ENCODE measurements around the gene CAPZB. TPM values are rescaled to one million over a fixed set of nuclear protein-coding genes. Genes with fewer than 3 reads are reported as not detected.

CAPZB gene
- total RNA-seq, 2 donors from 2014 or later, result 336 to 373 TPM

GRCh38 chr1:19326748-19327065 lies 158.6 kb downstream of the CAPZB start:
- H3K9me3 Mint-ChIP-seq, result no peaks in the 10 kb centered on the region
- peaks cover 1% of the 10 kb centered on the region in 2 donors for H3K36me3 Mint-ChIP-seq (ENCODE audit: insufficient read depth in 2 of 2)
- ATAC-seq (replicated peaks in 1 of 2) (no peak), DNase-seq (no peak)
- H3K27me3 Mint-ChIP-seq (ENCODE audit: low read depth), result no peaks in the 10 kb centered on the region
- no peaks in the 10 kb centered on the region for H3K4me1 Mint-ChIP-seq (ENCODE audit: low read depth)
- no peak overlapping the region for H3K27ac Mint-ChIP-seq
- no peak overlapping the region for H3K4me3 Mint-ChIP-seq

- Mint-ChIP-seq H3K36me3 (ENCODE audit: insufficient read depth in 2 of 2) (peaks cover 1% of the 10 kb centered on the region in 2 donors), H3K9me3 (no peaks in the 10 kb centered on the region), H3K4me1 (ENCODE audit: low read depth) (no peaks in the 10 kb centered on the region), H3K4me3 (no peak overlapping the region), H3K27ac (no peak overlapping the region), H3K27me3 (ENCODE audit: low read depth) (no peaks in the 10 kb centered on the region)
- DNase-seq (no peak), ATAC-seq (replicated peaks in 1 of 2) (no peak)
Measured at GRCh38 chr1:19325958-19326747, 159.2 kb downstream of the CAPZB start.

- Mint-ChIP-seq H3K27ac (no peak overlapping the region), H3K9me3 (no peaks in the 10 kb centered on the region), H3K4me3 (no peak overlapping the region)
Measured at GRCh38 chr1:19325368-19325957, 159.9 kb downstream of the CAPZB start.

GRCh38 chr1:19324665-19324990 lies 160.7 kb downstream of the CAPZB start:
- Mint-ChIP-seq H3K27me3 (ENCODE audit: low read depth) (no peaks in the 10 kb centered on the region), H3K4me1 (ENCODE audit: low read depth) (no peaks in the 10 kb centered on the region), H3K36me3 (ENCODE audit: insufficient read depth in 2 of 2) (peaks cover 1% of the 10 kb centered on the region in 2 donors), H3K9me3 (no peaks in the 10 kb centered on the region), H3K4me3 (no peak overlapping the region), H3K27ac (no peak overlapping the region)
- ATAC-seq (replicated peaks in 1 of 2), result no peak
- DNase-seq, result no peak

More at GRCh38 chr1:19325368-19325957, 159.9 kb downstream of the CAPZB start:
- DNase-seq (no peak), ATAC-seq (replicated peaks in 1 of 2) (no peak)
- H3K27me3 Mint-ChIP-seq (ENCODE audit: low read depth), result no peaks in the 10 kb centered on the region
- H3K36me3 Mint-ChIP-seq (ENCODE audit: insufficient read depth in 2 of 2), result peaks cover 1% of the 10 kb centered on the region in 2 donors
- no peaks in the 10 kb centered on the region for H3K4me1 Mint-ChIP-seq (ENCODE audit: low read depth)

GRCh38 chr1:19323987-19324664 lies 161.2 kb downstream of the CAPZB start:
- Mint-ChIP-seq H3K4me1 (ENCODE audit: low read depth) (no peaks in the 10 kb centered on the region), H3K27ac (peak overlapping the region; percentile 38), H3K27me3 (ENCODE audit: low read depth) (no peaks in the 10 kb centered on the region), H3K36me3 (ENCODE audit: insufficient read depth in 2 of 2) (peaks cover 1% of the 10 kb centered on the region in 2 donors), H3K4me3 (no peak overlapping the region), H3K9me3 (no peaks in the 10 kb centered on the region)
- ATAC-seq (replicated peaks in 1 of 2) (no peak), DNase-seq (no peak)

GRCh38 chr1:19322481-19322880 lies 162.9 kb downstream of the CAPZB start:
- H3K27ac Mint-ChIP-seq, result peak overlapping the region; percentile 74

GRCh38 chr1:19321071-19321470 lies 164.3 kb downstream of the CAPZB start:
- Mint-ChIP-seq H3K4me3 (no peak overlapping the region), H3K4me1 (ENCODE audit: low read depth) (peaks cover 8% of the 10 kb centered on the region), H3K9me3 (no peaks in the 10 kb centered on the region), H3K27ac (peak overlapping the region; percentile 89), H3K27me3 (ENCODE audit: low read depth) (no peaks in the 10 kb centered on the region), H3K36me3 (ENCODE audit: insufficient read depth in 2 of 2) (peaks cover 1 to 3% of the 10 kb centered on the region in 2 donors)
- ATAC-seq (replicated peaks in 1 of 2), result no peak
- DNase-seq, result no peak

More at GRCh38 chr1:19322481-19322880, 162.9 kb downstream of the CAPZB start:
- no peaks in the 10 kb centered on the region for H3K27me3 Mint-ChIP-seq (ENCODE audit: low read depth)
- no peak overlapping the region for H3K4me3 Mint-ChIP-seq
- DNase-seq (no peak), ATAC-seq (replicated peaks in 1 of 2) (no peak)
- peaks cover 1 to 3% of the 10 kb centered on the region in 2 donors for H3K36me3 Mint-ChIP-seq (ENCODE audit: insufficient read depth in 2 of 2)
- H3K4me1 Mint-ChIP-seq (ENCODE audit: low read depth), result no peaks in the 10 kb centered on the region
- H3K9me3 Mint-ChIP-seq, result no peaks in the 10 kb centered on the region

GRCh38 chr1:19319196-19319595 lies 166.1 kb downstream of the CAPZB start:
- H3K36me3 Mint-ChIP-seq (ENCODE audit: insufficient read depth in 2 of 2), result peaks cover 0 to 3% of the 10 kb centered on the region in 2 donors
- ATAC-seq (replicated peaks in 1 of 2) (no peak), DNase-seq (no peak)
- no peak overlapping the region for H3K27ac Mint-ChIP-seq
- no peaks in the 10 kb centered on the region for H3K27me3 Mint-ChIP-seq (ENCODE audit: low read depth)
- no peaks in the 10 kb centered on the region for H3K9me3 Mint-ChIP-seq
- peaks cover 22% of the 10 kb centered on the region for H3K4me1 Mint-ChIP-seq (ENCODE audit: low read depth)
- H3K4me3 Mint-ChIP-seq, result no peak overlapping the region

- H3K36me3 Mint-ChIP-seq (ENCODE audit: insufficient read depth in 2 of 2), result peaks cover 0 to 2% of the 10 kb centered on the region in 2 donors
- H3K27me3 Mint-ChIP-seq (ENCODE audit: low read depth), result no peaks in the 10 kb centered on the region
- DNase-seq (no peak), ATAC-seq (replicated peaks in 1 of 2) (no peak)
- no peak overlapping the region for H3K4me3 Mint-ChIP-seq
- peaks cover 34% of the 10 kb centered on the region for H3K4me1 Mint-ChIP-seq (ENCODE audit: low read depth)
- H3K9me3 Mint-ChIP-seq, result no peaks in the 10 kb centered on the region
- peak overlapping the region; percentile 81 for H3K27ac Mint-ChIP-seq
Measured at GRCh38 chr1:19317126-19317910, 168.0 kb downstream of the CAPZB start.

- Mint-ChIP-seq H3K27ac (no peak overlapping the region), H3K27me3 (ENCODE audit: low read depth) (no peaks in the 10 kb centered on the region), H3K36me3 (ENCODE audit: insufficient read depth in 2 of 2) (peaks cover 0 to 3% of the 10 kb centered on the region in 2 donors), H3K4me1 (ENCODE audit: low read depth) (peaks cover 42% of the 10 kb centered on the region), H3K9me3 (no peaks in the 10 kb centered on the region), H3K4me3 (no peak overlapping the region)
- DNase-seq (no peak), ATAC-seq (replicated peaks in 1 of 2) (no peak)
Measured at GRCh38 chr1:19315378-19316198, 169.8 kb downstream of the CAPZB start.

GRCh38 chr1:19313961-19314882 lies 171.1 kb downstream of the CAPZB start:
- Mint-ChIP-seq H3K27me3 (ENCODE audit: low read depth) (no peaks in the 10 kb centered on the region), H3K9me3 (no peaks in the 10 kb centered on the region), H3K4me1 (ENCODE audit: low read depth) (peaks cover 48% of the 10 kb centered on the region), H3K27ac (no peak overlapping the region), H3K4me3 (no peak overlapping the region), H3K36me3 (ENCODE audit: insufficient read depth in 2 of 2) (peaks cover 0 to 3% of the 10 kb centered on the region in 2 donors)
- ATAC-seq (replicated peaks in 1 of 2) (no peak), DNase-seq (no peak)

GRCh38 chr1:19313636-19313959 lies 171.7 kb downstream of the CAPZB start:
- peaks cover 54% of the 10 kb centered on the region for H3K4me1 Mint-ChIP-seq (ENCODE audit: low read depth)
- peaks cover 0 to 1% of the 10 kb centered on the region in 2 donors for H3K36me3 Mint-ChIP-seq (ENCODE audit: insufficient read depth in 2 of 2)
- H3K4me3 Mint-ChIP-seq, result peak overlapping the region; percentile 59 to 86
- no peaks in the 10 kb centered on the region for H3K9me3 Mint-ChIP-seq
- DNase-seq (no peak), ATAC-seq (replicated peaks in 1 of 2) (no peak)
- H3K27ac Mint-ChIP-seq, result no peak overlapping the region
- no peaks in the 10 kb centered on the region for H3K27me3 Mint-ChIP-seq (ENCODE audit: low read depth)
